ENCODE results near the gene HNRNPL.

- TF ChIP-seq POLR2A (IDR thresholded peaks at IDR 0.05; ENCODE audit: low read depth, low read length): no peak
- TF ChIP-seq SPI1 (IDR thresholded peaks at IDR 0.05; ENCODE audit: low read depth, low read length): no peak
- TF ChIP-seq TAF1 (IDR thresholded peaks at IDR 0.05; ENCODE audit: low read depth, low read length): no peak
Measured at GRCh38 chr19:38819231-38819920, 30.4 kb downstream of the HNRNPL start.

All from GM12891 (cell line).